ENCODE results near the gene SERPINE3.

The SERPINE3 gene

GRCh38 chr13:51318015-51318414 is 21.5 kb upstream of the SERPINE3 start:
- no peak for DNase-seq (ENCODE audit: low read depth in 2 of 2)
- TF ChIP-seq, protein P1, sequence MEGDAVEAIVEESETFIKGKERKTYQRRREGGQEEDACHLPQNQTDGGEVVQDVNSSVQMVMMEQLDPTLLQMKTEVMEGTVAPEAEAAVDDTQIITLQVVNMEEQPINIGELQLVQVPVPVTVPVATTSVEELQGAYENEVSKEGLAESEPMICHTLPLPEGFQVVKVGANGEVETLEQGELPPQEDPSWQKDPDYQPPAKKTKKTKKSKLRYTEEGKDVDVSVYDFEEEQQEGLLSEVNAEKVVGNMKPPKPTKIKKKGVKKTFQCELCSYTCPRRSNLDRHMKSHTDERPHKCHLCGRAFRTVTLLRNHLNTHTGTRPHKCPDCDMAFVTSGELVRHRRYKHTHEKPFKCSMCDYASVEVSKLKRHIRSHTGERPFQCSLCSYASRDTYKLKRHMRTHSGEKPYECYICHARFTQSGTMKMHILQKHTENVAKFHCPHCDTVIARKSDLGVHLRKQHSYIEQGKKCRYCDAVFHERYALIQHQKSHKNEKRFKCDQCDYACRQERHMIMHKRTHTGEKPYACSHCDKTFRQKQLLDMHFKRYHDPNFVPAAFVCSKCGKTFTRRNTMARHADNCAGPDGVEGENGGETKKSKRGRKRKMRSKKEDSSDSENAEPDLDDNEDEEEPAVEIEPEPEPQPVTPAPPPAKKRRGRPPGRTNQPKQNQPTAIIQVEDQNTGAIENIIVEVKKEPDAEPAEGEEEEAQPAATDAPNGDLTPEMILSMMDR (IDR thresholded peaks at IDR 0.05; ENCODE audit: low read depth, low read length) = no peak

DNA sequence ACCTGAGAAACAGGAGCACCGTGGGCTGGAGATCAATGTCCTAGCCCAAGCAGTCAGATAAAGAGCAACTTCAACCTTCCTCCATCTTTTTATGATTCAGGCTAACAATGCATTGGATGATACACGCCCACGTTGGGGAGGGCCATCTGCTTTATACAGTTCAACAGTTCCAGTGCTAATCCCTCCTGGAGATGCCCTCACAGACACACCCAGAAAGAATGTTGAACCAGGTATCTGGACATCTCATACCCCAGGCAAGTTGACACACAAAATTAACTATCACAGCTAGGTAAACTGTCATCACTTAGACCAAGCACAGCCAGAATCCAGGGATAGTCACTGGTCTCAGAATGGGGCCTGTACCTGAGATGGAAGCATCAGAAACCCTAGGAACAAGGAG is 20.6 kb upstream of the SERPINE3 start:
- DNase-seq (ENCODE audit: low read depth in 2 of 2) = no peak
- no peak overlapping the region for H3K4me3 ChIP-seq (replicated peaks in 1 of 2; ENCODE audit: low read depth in 2 of 2, low read length in 2 of 2)
- TF ChIP-seq, protein P1 (IDR thresholded peaks at IDR 0.05; ENCODE audit: low read depth, low read length) = no peak

More at GRCh38 chr13:51318015-51318414, 21.5 kb upstream of the SERPINE3 start:
- H3K4me3 ChIP-seq (replicated peaks in 1 of 2; ENCODE audit: low read depth in 2 of 2, low read length in 2 of 2) = no peak overlapping the region

GRCh38 chr13:51321836-51322235 is 17.7 kb upstream of the SERPINE3 start:
- TF ChIP-seq, protein P1 (IDR thresholded peaks at IDR 0.05; ENCODE audit: low read depth, low read length) = no peak
- H3K4me3 ChIP-seq (replicated peaks in 1 of 2; ENCODE audit: low read depth in 2 of 2, low read length in 2 of 2) = no peak overlapping the region
- DNase-seq (ENCODE audit: low read depth in 2 of 2) = no peak

DNA sequence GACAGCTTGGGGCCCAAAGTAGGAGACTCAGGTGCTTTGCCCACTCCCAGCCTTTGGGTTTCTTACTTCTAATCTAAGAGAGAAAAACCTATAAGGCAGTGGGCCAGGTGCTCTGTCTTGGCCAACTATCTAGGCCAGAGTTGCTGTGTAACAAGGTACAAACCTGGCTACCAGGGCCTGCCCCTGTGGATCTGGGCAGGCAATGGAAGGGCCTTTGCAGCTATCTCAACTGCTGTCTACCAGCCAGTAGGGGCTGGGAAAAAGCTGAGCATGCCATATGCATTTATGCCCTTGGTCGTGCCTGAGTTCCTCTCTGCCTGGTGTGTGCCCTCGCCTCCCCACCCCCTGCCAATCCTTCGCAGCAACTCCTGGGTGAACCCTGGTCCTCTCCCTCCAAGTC is 16.7 kb upstream of the SERPINE3 start:
- DNase-seq (ENCODE audit: low read depth in 2 of 2) = no peak
- no peak overlapping the region for H3K4me3 ChIP-seq (replicated peaks in 1 of 2; ENCODE audit: low read depth in 2 of 2, low read length in 2 of 2)
- TF ChIP-seq, protein P1 (IDR thresholded peaks at IDR 0.05; ENCODE audit: low read depth, low read length) = no peak

DNA sequence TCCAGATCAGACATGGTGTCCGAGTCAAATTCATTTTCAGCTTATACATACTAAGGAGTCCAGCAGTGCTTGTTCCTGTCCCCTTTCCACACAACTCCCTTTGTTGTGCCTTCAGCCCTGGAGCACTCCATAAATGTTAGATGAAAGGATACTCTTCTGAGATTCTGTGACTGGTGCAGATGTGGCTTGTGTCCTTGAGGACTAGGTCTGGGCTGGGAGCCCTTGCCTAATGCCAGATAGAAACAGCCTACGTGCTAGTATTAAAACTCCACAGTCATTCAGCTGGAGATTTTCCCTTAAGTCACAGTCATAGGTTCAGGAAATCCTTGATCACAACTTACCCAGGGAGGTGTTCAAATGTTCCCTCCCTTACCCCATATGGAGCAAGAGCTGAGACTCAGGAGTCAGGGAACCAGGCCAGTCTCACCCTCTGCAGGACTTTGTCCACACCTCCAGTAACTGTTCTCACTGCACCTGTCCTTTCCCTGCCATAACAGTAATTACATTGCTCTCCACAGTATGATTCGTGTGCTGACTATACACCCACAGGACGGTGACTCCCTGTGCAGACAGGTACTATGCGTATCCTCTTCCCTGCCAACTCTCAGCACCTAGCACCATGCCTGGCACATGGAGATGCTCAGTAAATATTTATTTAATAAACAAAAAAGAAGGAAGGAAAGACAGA is 15.5 kb upstream of the SERPINE3 start:
- no peak overlapping the region for H3K4me3 ChIP-seq (replicated peaks in 1 of 2; ENCODE audit: low read depth in 2 of 2, low read length in 2 of 2)
- TF ChIP-seq, protein P1 (IDR thresholded peaks at IDR 0.05; ENCODE audit: low read depth, low read length) = no peak
- DNase-seq (ENCODE audit: low read depth in 2 of 2) = no peak

- TF ChIP-seq, protein P1 (IDR thresholded peaks at IDR 0.05; ENCODE audit: low read depth, low read length) = no peak
- no peak for DNase-seq (ENCODE audit: low read depth in 2 of 2)
These were observed 14.6 kb upstream of the SERPINE3 start for GRCh38 chr13:51324714-51325420.

More at GRCh38 chr13:51324714-51325420, 14.6 kb upstream of the SERPINE3 start:
- H3K4me3 ChIP-seq (replicated peaks in 1 of 2; ENCODE audit: low read depth in 2 of 2, low read length in 2 of 2) = no peak overlapping the region
